Gastroesophageal sphincter (tissue), 4 donors: ENCODE data around the gene CTIF. TPM values are rescaled to one million over a fixed set of nuclear protein-coding genes. Genes with fewer than 3 reads are reported as not detected.

Source experiments
- ATAC-seq: fragments of 150-250 bp; one replicate; pipeline ENCODE4 v1.9.1; 2016; ENCODE audit warnings: mild to moderate bottlenecking, moderate library complexity
- H3K27ac ChIP-seq, 4 donors: fragments of 200-600 bp; sonication (generic) in 3 of 4; 1 replicate in 3 of 4; 2 replicates in 1 of 4; pipeline ENCODE4 v1.5.1; 2016 to 2019
- H3K27me3 ChIP-seq: fragments of 200-600 bp; sonication (generic); one replicate; pipeline ENCODE4 v1.5.1; 2019
- H3K36me3 ChIP-seq, 2 donors: fragments of 200-600 bp; sonication (generic); one replicate each; pipeline ENCODE4 v1.5.1; 2019; ENCODE audit warnings: control low read depth in 1 of 2
- H3K4me1 ChIP-seq, 3 donors: fragments of 200-600 bp; sonication (generic); 1 replicate in 2 of 3; 2 replicates in 1 of 3; pipeline ENCODE4 v1.5.1; 2016 to 2019; ENCODE audit warnings: control low read depth in 2 of 3
- H3K4me3 ChIP-seq, 2 donors: fragments of 200-600 bp; sonication (generic); one replicate each; pipeline ENCODE4 v1.5.1; 2019; ENCODE audit warnings: mild to moderate bottlenecking in 1 of 2, moderate library complexity in 1 of 2
- H3K9me3 ChIP-seq, 3 donors: fragments of 200-600 bp; sonication (generic); one replicate each; pipeline ENCODE4 v1.5.1; 2017 to 2019; ENCODE audit warnings: control low read depth in 2 of 3
- CTCF ChIP-seq, 4 experiments: fragments of 200-600 bp in 2 of 4; fragments of 450-650 bp in 2 of 4; sonication (generic) in 1 of 4; IDR thresholded peaks; one replicate each; pipeline ENCODE4 v1.5.1; 2017 to 2019; ENCODE audit warnings: antibody characterized with exemption in 4 of 4, mild to moderate bottlenecking in 2 of 4, moderate library complexity in 2 of 4
- EP300 ChIP-seq: sonication (generic); formaldehyde crosslinking; IDR thresholded peaks from one replicate; pipeline ENCODE4 v1.6.1; 2017; ENCODE audit warnings: antibody characterized with exemption, mild to moderate bottlenecking
- POLR2A ChIP-seq, 2 donors: fragments of 450-650 bp; IDR thresholded peaks; one replicate each; pipeline ENCODE4 v1.6.1; 2017; ENCODE audit warnings: antibody characterized with exemption in 2 of 2, mild to moderate bottlenecking in 2 of 2, moderate library complexity in 1 of 2
- POLR2AphosphoS5 ChIP-seq: sonication (generic); formaldehyde crosslinking; IDR thresholded peaks from one replicate; pipeline ENCODE4 v1.6.1; 2017; ENCODE audit warnings: antibody characterized with exemption
- WGBS, 2 donors: methylation state at CpG; one replicate each; pipeline ENCODE4 v1.1.5; 2018; ENCODE audit warnings: low coverage in 1 of 2; 5-methylcytosine and 5-hydroxymethylcytosine counted together
- total RNA-seq, 4 donors: library from RNA; depleted of rRNA; stranded (reverse); fragments of >200 nt; gene quantifications; one replicate each; pipeline ENCODE4 v1.1.0, GENCODE V29; 2016

CTIF gene
- total RNA-seq, 4 donors from 2014 or later: 31.4 to 124 (median 78.1) TPM

GRCh38 chr18:48777744-48778116 lies 238.9 kb downstream of the CTIF start:
- Histone ChIP-seq H3K36me3 (peaks cover 0 to 25% of the 10 kb centered on the region in 2 donors), H3K9me3 (no peaks in the 10 kb centered on the region), H3K27ac (peak overlapping the region in 2 of 4 donors; percentile 30 to 79), H3K4me3 (no peak overlapping the region), H3K27me3 (no peaks in the 10 kb centered on the region), H3K4me1 (peaks cover 6 to 65% (median 33%) of the 10 kb centered on the region in 3 donors)
- 57 to 62% methylated on average over 1 to 4 of the region's 8 CpGs for WGBS, 2 donors
- TF ChIP-seq POLR2AphosphoS5 (no peak), POLR2A (IDR thresholded peaks at IDR 0.05) (no peak), EP300 (no peak), CTCF (IDR thresholded peaks at IDR 0.05) (no peak)
- no peak for ATAC-seq

- Histone ChIP-seq H3K27me3 (no peaks in the 10 kb centered on the region), H3K4me1 (peaks cover 6 to 72% (median 33%) of the 10 kb centered on the region in 3 donors), H3K36me3 (peaks cover 0 to 25% of the 10 kb centered on the region in 2 donors), H3K9me3 (no peaks in the 10 kb centered on the region), H3K4me3 (no peak overlapping the region), H3K27ac (peak overlapping the region in 3 of 4 donors; percentile 79 to 85 (median 81))
- no peak for TF ChIP-seq POLR2A (IDR thresholded peaks at IDR 0.05)
- TF ChIP-seq POLR2AphosphoS5: no peak
- TF ChIP-seq CTCF (IDR thresholded peaks at IDR 0.05): no peak
- no peak for TF ChIP-seq EP300
- 85% methylated on average over 5 of the region's 13 CpGs; no CpG with 5 or more reads in 1 of the 2 donors for WGBS, 2 donors
- no peak for ATAC-seq
Observed at GRCh38 chr18:48778344-48779011, 239.6 kb downstream of the CTIF start.

GRCh38 chr18:48779462-48779861 lies 240.6 kb downstream of the CTIF start:
- TF ChIP-seq POLR2AphosphoS5: no peak
- no peak for TF ChIP-seq POLR2A (IDR thresholded peaks at IDR 0.05)
- no peak for TF ChIP-seq EP300
- no peak for TF ChIP-seq CTCF (IDR thresholded peaks at IDR 0.05)
- Histone ChIP-seq H3K27ac (peak overlapping the region in 3 of 4 donors; percentile 79 to 85 (median 81)), H3K27me3 (no peaks in the 10 kb centered on the region), H3K9me3 (no peaks in the 10 kb centered on the region), H3K4me3 (no peak overlapping the region), H3K36me3 (peaks cover 0 to 22% of the 10 kb centered on the region in 2 donors), H3K4me1 (peaks cover 6 to 79% (median 33%) of the 10 kb centered on the region in 3 donors)
- WGBS, 2 donors: 38% methylated on average over 1 of the region's 7 CpGs; no CpG with 5 or more reads in 1 of the 2 donors
- ATAC-seq: no peak

GRCh38 chr18:48780201-48780912 lies 241.5 kb downstream of the CTIF start:
- Histone ChIP-seq H3K4me1 (peaks cover 6 to 79% (median 33%) of the 10 kb centered on the region in 3 donors), H3K27ac (peak overlapping the region; percentile 25 to 85 (median 80)), H3K27me3 (no peaks in the 10 kb centered on the region), H3K4me3 (no peak overlapping the region), H3K36me3 (peaks cover 0 to 21% of the 10 kb centered on the region in 2 donors), H3K9me3 (no peaks in the 10 kb centered on the region)
- ATAC-seq: no peak
- TF ChIP-seq EP300 (no peak), CTCF (IDR thresholded peaks at IDR 0.05) (no peak), POLR2AphosphoS5 (peak; percentile 6)
- 21 to 31% methylated on average over 2 to 15 of the region's 17 CpGs for WGBS, 2 donors
